Measurements from ENCODE around the gene CTPS2. TPM values are rescaled to one million over a fixed set of nuclear protein-coding genes. Genes with fewer than 3 reads are reported as not detected.

CTPS2 gene
- total RNA-seq, 1 experiment from 2014 or later, result 3.8 TPM

- in situ Hi-C loops (cut with HindIII; ENCODE audit: low pct_unique_long_range_greater_than_20kb, low sequenced_read_pairs), result no loop called here
- no peak for ATAC-seq
- BruUV-seq (replicated peaks), result no TSS peak
These were observed 12.6 kb upstream of the CTPS2 start for GRCh38 chrX:16725072-16725471.

GRCh38 chrX:16722481-16722880, 10.0 kb upstream of the CTPS2 start:
- Histone ChIP-seq H3K4me1 (ENCODE audit: control insufficient read depth, insufficient read depth, low read length) (no peaks in the 10 kb centered on the region), H3K27me3 (ENCODE audit: control insufficient read depth, insufficient read depth, low read length) (no peaks in the 10 kb centered on the region), H3K27ac (ENCODE audit: low read length) (no peak overlapping the region), H3K9me3 (ENCODE audit: control insufficient read depth, insufficient read depth, low read depth, low read length) (no peaks in the 10 kb centered on the region), H3K36me3 (ENCODE audit: control insufficient read depth, insufficient read depth, low read length) (peaks cover 2% of the 10 kb centered on the region; the same call in 1 of the 2 replicates), H3K4me3 (ENCODE audit: low read depth in 2 of 2, low read length in 2 of 2) (no peak overlapping the region)
- no peak for TF ChIP-seq REST (IDR thresholded peaks at IDR 0.05; ENCODE audit: insufficient read depth in 1 of 2, low read depth in 2 of 2, low read length in 1 of 2)
- no peak for TF ChIP-seq SIN3A (IDR thresholded peaks at IDR 0.05; ENCODE audit: borderline replicate concordance, insufficient read depth, low read depth, low read length)
- TF ChIP-seq TCF7L2 (IDR thresholded peaks at IDR 0.05; ENCODE audit: low read depth, low read length), result no peak
- TF ChIP-seq POLR2AphosphoS5 (IDR thresholded peaks at IDR 0.05; ENCODE audit: low read depth, low read length), result no peak
- TF ChIP-seq CTCF (IDR thresholded peaks at IDR 0.05), result no peak
- intact Hi-C loops (cut with micrococcal nuclease; ENCODE audit: unreplicated experiment) (no loop called here), in situ Hi-C loops (cut with HindIII; ENCODE audit: low pct_unique_long_range_greater_than_20kb, low sequenced_read_pairs) (no loop called here)
- ATAC-seq (no peak), DNase-seq (ENCODE audit: low read depth, low spot score) (no peak)
- ChIA-PET CTCF (no interaction called here), POLR2A (interaction anchor here (0.6 kb wide), 1 partner anchor 98 kb away, joined by 12 read pairs; no protein-coding TSS in a partner anchor)
- no TSS peak for BruUV-seq (replicated peaks)

More at GRCh38 chrX:16725072-16725471, 12.6 kb upstream of the CTPS2 start:
- TF ChIP-seq CTCF (IDR thresholded peaks at IDR 0.05) (no peak), POLR2AphosphoS5 (IDR thresholded peaks at IDR 0.05; ENCODE audit: low read depth, low read length) (no peak), SIN3A (IDR thresholded peaks at IDR 0.05; ENCODE audit: borderline replicate concordance, insufficient read depth, low read depth, low read length) (no peak), TCF7L2 (IDR thresholded peaks at IDR 0.05; ENCODE audit: low read depth, low read length) (no peak), REST (IDR thresholded peaks at IDR 0.05; ENCODE audit: insufficient read depth in 1 of 2, low read depth in 2 of 2, low read length in 1 of 2) (no peak)
- H3K27ac ChIP-seq (ENCODE audit: low read length), result no peak overlapping the region
- H3K4me3 ChIP-seq (ENCODE audit: low read depth in 2 of 2, low read length in 2 of 2), result no peak overlapping the region
- ChIA-PET POLR2A (no interaction called here), CTCF (no interaction called here)
- H3K4me1 ChIP-seq (ENCODE audit: control insufficient read depth, insufficient read depth, low read length), result no peaks in the 10 kb centered on the region
- peaks cover under 1% of the 10 kb centered on the region; the same call in 1 of the 2 replicates for H3K36me3 ChIP-seq (ENCODE audit: control insufficient read depth, insufficient read depth, low read length)
- H3K27me3 ChIP-seq (ENCODE audit: control insufficient read depth, insufficient read depth, low read length), result no peaks in the 10 kb centered on the region
- no peaks in the 10 kb centered on the region for H3K9me3 ChIP-seq (ENCODE audit: control insufficient read depth, insufficient read depth, low read depth, low read length)
- intact Hi-C loops (cut with micrococcal nuclease; ENCODE audit: unreplicated experiment), result no loop called here
- DNase-seq (ENCODE audit: low read depth, low spot score), result no peak

Data from Panc1 (cell line).